HCT116 (cell line): ENCODE measurements around the gene DNMT3A.

ENCODE experiments used
- CEBPB ChIP-seq: IDR thresholded peaks from 2 replicates; pipeline ENCODE4 v1.6.1; 2012; ENCODE audit warnings: low read depth
- CTCF ChIP-seq, 3 experiments: fragments of 200-600 bp in 1 of 3; sonication (generic) in 1 of 3; IDR thresholded peaks in 2 of 3; conservative IDR thresholded peaks in 1 of 3; 2 replicates each; pipeline ENCODE4 v1.5.1; 2012 to 2017; ENCODE audit warnings: low read depth in 2 of 3, low read length in 2 of 3, antibody characterized with exemption in 1 of 3, borderline replicate concordance in 1 of 3, control low read depth in 1 of 3, mild to moderate bottlenecking in 1 of 3, mixed read lengths in 1 of 3, mixed run types in 1 of 3, moderate library complexity in 1 of 3; ENCODE audit not compliant: insufficient read depth in 1 of 3
- ELF1 ChIP-seq: IDR thresholded peaks from 2 replicates; pipeline ENCODE4 v1.6.1; 2012; ENCODE audit warnings: low read depth, borderline replicate concordance
- EZH2 ChIP-seq: fragments of 200-600 bp; sonication (generic); IDR thresholded peaks from 2 replicates; pipeline ENCODE4 v1.6.1; 2017; ENCODE audit warnings: antibody characterized with exemption, mixed run types
- POLR2A ChIP-seq: IDR thresholded peaks from 2 replicates; pipeline ENCODE4 v1.7.0; 2011; ENCODE audit warnings: borderline replicate concordance; ENCODE audit not compliant: insufficient read depth, insufficient read length; ENCODE audit errors: extremely low read depth
- POLR2AphosphoS5 ChIP-seq: IDR thresholded peaks from 2 replicates; pipeline ENCODE4 v1.6.1; 2011; ENCODE audit warnings: mild to moderate bottlenecking, low read depth, low read length, moderate library complexity
- REST ChIP-seq: IDR thresholded peaks from 2 replicates; pipeline ENCODE4 v1.6.1; 2012; ENCODE audit warnings: low read depth
- SIN3A ChIP-seq: IDR thresholded peaks from 2 replicates; pipeline ENCODE4 v1.6.1; 2012; ENCODE audit warnings: low read depth
- TCF7L2 ChIP-seq: IDR thresholded peaks from 2 replicates; pipeline ENCODE4 v1.7.0; 2011; ENCODE audit warnings: borderline replicate concordance, inconsistent platforms; ENCODE audit not compliant: insufficient read depth, insufficient read length; ENCODE audit errors: extremely low read depth
- TF ChIP-seq, protein P1 (sequence below): IDR thresholded peaks from 2 replicates; pipeline ENCODE4 v1.6.1; 2012

DNA sequence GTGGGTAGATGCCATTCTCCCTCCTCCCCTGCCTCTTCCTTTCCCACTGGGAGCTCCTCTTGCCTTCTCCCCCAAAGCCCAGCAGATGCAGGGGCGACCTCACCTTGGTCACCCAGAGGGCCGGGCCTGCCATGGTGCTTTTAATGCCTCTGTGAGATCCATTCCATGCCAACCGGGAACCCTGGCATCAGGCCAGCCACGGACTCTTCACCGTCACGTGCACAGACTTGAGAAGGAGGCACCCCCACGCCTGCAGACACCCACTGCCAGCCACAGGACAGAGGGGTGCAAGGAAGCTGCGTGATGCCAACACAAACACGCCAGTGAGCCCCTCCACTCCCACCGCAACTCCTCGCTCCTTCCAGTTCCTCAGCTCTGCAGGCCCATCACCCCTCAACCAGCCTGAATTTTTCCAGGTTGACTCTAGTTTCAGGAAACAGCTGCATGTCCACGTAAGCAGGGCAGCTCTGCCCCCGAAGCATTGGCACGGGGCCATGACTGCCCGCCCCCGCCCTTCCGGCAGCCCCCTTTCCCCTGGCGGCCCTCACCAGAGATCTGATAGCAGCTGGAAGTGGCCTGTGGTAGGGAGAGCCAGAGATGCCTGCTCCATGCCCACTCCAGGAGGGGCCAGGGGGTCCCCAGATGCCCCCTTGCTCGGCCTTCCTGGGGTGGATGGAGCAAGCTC is 50.8 kb downstream of the DNMT3A start:
- no peak for TF ChIP-seq CTCF (IDR thresholded peaks at IDR 0.05 in 2 of 3, conservative IDR thresholded peaks at IDR 0.05 in 1 of 3; ENCODE audit: borderline replicate concordance in 1 of 3, insufficient read depth in 1 of 3, low read depth in 2 of 3, low read length in 2 of 3)
- TF ChIP-seq POLR2A: no peak
- TF ChIP-seq SIN3A: no peak
- no peak for TF ChIP-seq EZH2
- TF ChIP-seq POLR2AphosphoS5: no peak
- TF ChIP-seq ELF1: no peak
- TF ChIP-seq, protein P1, sequence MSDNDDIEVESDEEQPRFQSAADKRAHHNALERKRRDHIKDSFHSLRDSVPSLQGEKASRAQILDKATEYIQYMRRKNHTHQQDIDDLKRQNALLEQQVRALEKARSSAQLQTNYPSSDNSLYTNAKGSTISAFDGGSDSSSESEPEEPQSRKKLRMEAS: no peak
- TF ChIP-seq REST: no peak
- TF ChIP-seq TCF7L2: no peak
- TF ChIP-seq CEBPB: no peak
